Heart right ventricle (tissue), 16 donors: ENCODE measurements around the gene SYT3. TPM values are rescaled to one million over a fixed set of nuclear protein-coding genes. Genes with fewer than 3 reads are reported as not detected.
A peak's percentile ranks its signal among the peaks of the same experiment; 100 is the strongest.

Experiments
- ATAC-seq, 8 donors: fragments of 200-7000 bp; cut with Tn5 transposase; one replicate each; pipeline ENCODE4 v1.9.1; 2020; ENCODE audit warnings: mild to moderate bottlenecking in 8 of 8, moderate library complexity in 8 of 8, moderate number of reproducible peaks in 1 of 8
- DNase-seq, 2 donors: peaks; one replicate each; pipeline ENCODE4 v3.0.0-alpha.2; 2020
- H3K27ac ChIP-seq, 10 donors: fragments of 200-600 bp; sonication (generic) in 2 of 10; one replicate each; pipeline versions ENCODE4 v1.5.0 to v1.8.0; 2020 to 2022; ENCODE audit warnings: mild to moderate bottlenecking in 3 of 10
- H3K27me3 ChIP-seq, 7 donors: fragments of 200-600 bp; one replicate each; pipeline ENCODE4 v1.8.0; 2021 to 2022; ENCODE audit warnings: mild to moderate bottlenecking in 2 of 7
- H3K36me3 ChIP-seq, 9 donors: fragments of 200-600 bp; sonication (generic) in 1 of 9; one replicate each; pipeline versions ENCODE4 v1.5.0 to v1.8.0; 2020 to 2022; ENCODE audit warnings: mild to moderate bottlenecking in 2 of 9
- H3K4me1 ChIP-seq, 9 donors: fragments of 200-600 bp; sonication (generic) in 1 of 9; one replicate each; pipeline versions ENCODE4 v1.5.0 to v1.8.0; 2020 to 2022; ENCODE audit warnings: mild to moderate bottlenecking in 4 of 9
- H3K4me3 ChIP-seq, 10 donors: fragments of 200-600 bp; sonication (generic) in 2 of 10; one replicate each; pipeline versions ENCODE4 v1.5.0 to v1.8.0; 2020 to 2022; ENCODE audit warnings: mild to moderate bottlenecking in 7 of 10, moderate library complexity in 2 of 10
- H3K9me3 ChIP-seq, 11 donors: fragments of 200-600 bp in 10 of 11; sonication (generic) in 2 of 11; one replicate each; pipeline versions ENCODE4 v1.5.0 to v1.8.0; 2013 to 2022; ENCODE audit warnings: mild to moderate bottlenecking in 2 of 11, control low read depth in 1 of 11, moderate library complexity in 1 of 11
- whole genome bisulfite sequencing, 2 donors: extraction: QIAGEN DNeasy Blood & Tissue Kit; methylation state at CpG; one replicate each; pipeline ENCODE4 v1.1.7; 2013; ENCODE audit warnings: inconsistent platforms in 1 of 2; 5-methylcytosine and 5-hydroxymethylcytosine counted together
- intact Hi-C, 10 donors: fragments of 100-400 bp; cut with DNase I; formaldehyde crosslinking; loops; one replicate each; pipeline versions ENCODE4 v1.11.1 to v1.14.2; 2022
- polyA plus RNA-seq, 2 donors: library from polyadenylated mRNA; stranded (reverse); fragments of 200-250 nt; gene quantifications; one replicate each; pipeline ENCODE4 v1.2.3, GENCODE V29; 2013
- total RNA-seq, 10 donors: library from RNA; stranded (reverse); fragmentation: NEBNext Ultra II Directional in 3 of 10; extraction: Animal tissue kit (Norgen Biotek cat#: 25700) in 3 of 10; gene quantifications; one replicate each; pipeline versions ENCODE4 v1.2.1 to v1.2.4, GENCODE V29; 2021 to 2023
- TF ChIP-seq, protein P1 (sequence below), 9 donors: fragments of 200-600 bp; sonication (generic) in 2 of 9; IDR thresholded peaks; one replicate each; pipeline versions ENCODE4 v1.5.0 to v1.8.0; 2021 to 2022; ENCODE audit warnings: antibody characterized with exemption in 9 of 9, mild to moderate bottlenecking in 5 of 9, moderate library complexity in 1 of 9
- donor health status: Arrhythmogenic right ventricular cardiomyopathy.
- donor health status: ischemic (EF 13 %, LVEDD 7.1; RV severe dilation, severe dysfunction).
- donor health status: healthy with polysubstance abuse.
- donor health status: DM: no; HTN: yes; CAD: no.
- donor health status: DM: no; HTN: no; CAD: no.
- donor health status: ischemic (EF 25% LVEDD 6.9; RV normal size, moderate dysfunction).
- donor health status: ischemic (EF 25% LVEDD 5.7; RV mildly dilated, moderate dysfunction).
- donor health status: healthy.
- donor health status: DM: yes; HTN: yes; CAD: no.
- donor health status: Ischemic cardiomyopathy.
- donor health status: ischemic (EF 35%, LVEDD 5.7; RV mildly dilated, moderate dysfunction).
- donor health status: nonischemic (EF 11% LVEDD 7.7; RV severe dilation, severe dysfunction).
- donor health status: DM: yes; HTN: yes; CAD: no.
- donor health status: PGD.
- donor health status: ischemic (EF 29% LVEDD 5.4; RV normal size, mild dysfunction).
- donor health status: nonischemic (EF 23%, LVEDD 6.1; RV moderate dilation, normal function).

SYT3 gene
- total and polyA plus RNA-seq, 12 donors = 0.04 to 0.49 (median 0.25) TPM; not detected in 8

DNA sequence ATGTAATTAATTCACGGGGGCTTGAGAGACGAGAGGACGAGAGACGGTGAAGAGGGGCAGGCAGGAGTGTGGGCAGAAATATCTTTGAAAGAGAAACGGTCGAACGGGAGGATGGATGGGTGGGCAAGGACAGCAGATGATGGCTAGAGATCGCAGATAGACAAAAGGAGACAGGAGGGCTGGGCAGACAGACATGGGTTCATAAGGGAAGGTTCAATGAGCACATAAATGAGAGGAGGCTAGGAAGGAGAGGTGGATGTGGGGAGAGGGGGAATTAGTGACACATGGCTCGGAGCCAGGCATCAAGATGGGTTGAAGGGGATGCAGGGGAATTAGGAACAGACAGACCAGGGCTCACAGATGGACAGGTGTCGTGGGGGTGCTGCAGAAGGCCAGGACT is 1.1 kb downstream of the SYT3 start:
- DNase-seq (no peak), ATAC-seq (peak in 1 of 8 donors; percentile 14)
- Histone ChIP-seq H3K27me3 (peaks cover 0 to 77% (median 63%) of the 10 kb centered on the region in 7 donors), H3K4me3 (peak overlapping the region in 3 of 10 donors; percentile 50 to 61 (median 51)), H3K4me1 (peaks cover 0 to 8% (median 4%) of the 10 kb centered on the region in 9 donors), H3K36me3 (no peaks in the 10 kb centered on the region), H3K9me3 (peaks cover 0 to 21% (median 13%) of the 10 kb centered on the region in 11 donors), H3K27ac (no peak overlapping the region)
- intact Hi-C loops = no loop called here
- WGBS, 2 donors = 44% methylated on average over 10 of the region's 10 CpGs
- TF ChIP-seq, protein P1, sequence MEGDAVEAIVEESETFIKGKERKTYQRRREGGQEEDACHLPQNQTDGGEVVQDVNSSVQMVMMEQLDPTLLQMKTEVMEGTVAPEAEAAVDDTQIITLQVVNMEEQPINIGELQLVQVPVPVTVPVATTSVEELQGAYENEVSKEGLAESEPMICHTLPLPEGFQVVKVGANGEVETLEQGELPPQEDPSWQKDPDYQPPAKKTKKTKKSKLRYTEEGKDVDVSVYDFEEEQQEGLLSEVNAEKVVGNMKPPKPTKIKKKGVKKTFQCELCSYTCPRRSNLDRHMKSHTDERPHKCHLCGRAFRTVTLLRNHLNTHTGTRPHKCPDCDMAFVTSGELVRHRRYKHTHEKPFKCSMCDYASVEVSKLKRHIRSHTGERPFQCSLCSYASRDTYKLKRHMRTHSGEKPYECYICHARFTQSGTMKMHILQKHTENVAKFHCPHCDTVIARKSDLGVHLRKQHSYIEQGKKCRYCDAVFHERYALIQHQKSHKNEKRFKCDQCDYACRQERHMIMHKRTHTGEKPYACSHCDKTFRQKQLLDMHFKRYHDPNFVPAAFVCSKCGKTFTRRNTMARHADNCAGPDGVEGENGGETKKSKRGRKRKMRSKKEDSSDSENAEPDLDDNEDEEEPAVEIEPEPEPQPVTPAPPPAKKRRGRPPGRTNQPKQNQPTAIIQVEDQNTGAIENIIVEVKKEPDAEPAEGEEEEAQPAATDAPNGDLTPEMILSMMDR (IDR thresholded peaks at IDR 0.05) = no peak

DNA sequence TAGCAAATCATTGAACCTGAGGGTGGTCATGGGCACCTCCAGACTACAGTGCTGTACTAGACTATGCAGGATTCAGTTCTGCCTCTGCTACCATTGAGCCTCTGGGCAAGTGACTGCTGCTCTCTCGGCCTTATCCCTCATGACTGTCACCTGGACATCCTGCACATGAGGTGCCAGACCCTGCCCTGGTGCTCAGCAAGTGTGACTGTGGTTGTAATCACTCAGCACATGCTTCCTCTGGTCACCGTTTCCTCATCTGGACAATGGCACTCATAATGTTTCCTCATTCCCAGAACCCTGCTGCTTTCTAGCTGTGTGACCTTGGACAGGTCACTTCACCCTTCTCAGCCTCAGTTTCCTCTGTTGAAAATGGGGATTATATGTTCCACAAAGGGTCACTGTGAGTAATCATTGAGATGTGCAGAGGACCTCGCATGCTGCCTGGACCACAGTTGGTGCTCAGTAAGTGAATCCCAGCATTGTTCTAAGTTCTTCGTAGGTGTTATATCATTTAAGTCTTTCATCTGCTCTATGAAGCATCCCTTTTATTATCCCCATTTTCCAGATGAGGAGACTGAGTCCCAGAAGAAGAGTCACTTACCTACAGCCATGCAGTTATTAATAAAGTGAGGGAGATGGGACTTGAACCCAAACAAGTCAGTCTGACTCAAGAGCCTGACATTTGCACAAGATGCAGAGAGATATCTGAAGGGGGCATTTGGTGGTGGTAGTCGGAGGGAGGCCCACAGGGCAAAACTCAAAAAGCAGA is 3.2 kb downstream of the SYT3 start:
- TF ChIP-seq, protein P1 (IDR thresholded peaks at IDR 0.05) = no peak
- peaks cover 0 to 68% (median 52%) of the 10 kb centered on the region in 7 donors for H3K27me3 ChIP-seq
- ATAC-seq = no peak
- DNase-seq = no peak
- no peak overlapping the region for H3K27ac ChIP-seq
- intact Hi-C loops = no loop called here
- H3K4me1 ChIP-seq = peaks cover 0 to 8% (median 4%) of the 10 kb centered on the region in 9 donors
- no peak overlapping the region for H3K4me3 ChIP-seq
- H3K9me3 ChIP-seq = peaks cover 0 to 37% (median 22%) of the 10 kb centered on the region in 11 donors
- no peaks in the 10 kb centered on the region for H3K36me3 ChIP-seq
- WGBS, 2 donors = 67 to 68% methylated on average over 5 of the region's 5 CpGs

DNA sequence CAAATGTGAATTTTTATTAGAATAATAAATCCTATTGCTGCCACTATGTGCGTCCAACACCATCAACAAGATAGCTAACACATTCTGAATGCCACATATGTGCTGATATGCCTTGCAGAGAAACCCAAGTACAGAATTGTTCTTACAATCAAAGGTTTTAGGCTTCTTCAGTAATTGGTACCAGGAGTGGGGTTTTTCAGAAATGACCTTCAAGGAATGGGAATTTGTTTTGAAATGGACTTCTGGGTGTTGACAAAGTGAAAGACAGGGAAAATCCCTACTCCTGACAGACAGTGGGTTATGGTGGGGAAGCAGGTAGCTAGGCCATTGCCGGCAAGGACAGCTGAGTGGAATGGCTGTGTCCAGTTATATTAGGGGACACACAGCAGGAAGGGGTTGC is 5.7 kb downstream of the SYT3 start:
- DNase-seq = no peak
- Histone ChIP-seq H3K27ac (no peak overlapping the region), H3K27me3 (peaks cover 0 to 56% (median 29%) of the 10 kb centered on the region in 7 donors), H3K4me1 (peaks cover 0 to 2% (median 0%) of the 10 kb centered on the region in 9 donors), H3K9me3 (peaks cover 0 to 37% (median 22%) of the 10 kb centered on the region in 11 donors), H3K36me3 (no peaks in the 10 kb centered on the region), H3K4me3 (no peak overlapping the region)
- 98 to 99% methylated on average over 2 of the region's 2 CpGs for WGBS, 2 donors
- TF ChIP-seq, protein P1 (IDR thresholded peaks at IDR 0.05) = no peak
- intact Hi-C loops = no loop called here
- ATAC-seq = no peak

DNA sequence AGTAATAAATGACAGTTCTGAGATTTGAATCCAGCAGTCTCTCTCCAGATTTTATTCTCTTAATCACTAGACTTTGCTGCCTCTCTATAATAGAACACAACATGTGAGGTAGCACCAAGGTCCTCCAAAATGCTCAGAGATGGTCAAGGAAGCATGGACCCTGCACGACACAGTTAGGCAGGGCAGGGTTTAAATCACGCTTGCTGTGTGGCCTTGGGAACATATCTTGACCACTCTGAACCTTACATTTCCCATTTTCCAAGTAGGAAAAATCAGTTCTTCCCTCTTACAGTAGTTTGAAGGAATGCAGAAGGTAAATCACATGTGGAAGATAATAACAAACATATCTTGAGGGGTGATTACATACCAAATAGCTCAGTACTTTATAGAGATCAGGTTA is 6.3 kb downstream of the SYT3 start:
- peaks cover 0 to 50% (median 23%) of the 10 kb centered on the region in 7 donors for H3K27me3 ChIP-seq
- no peak for ATAC-seq

More for the DNA sequence above, 6.3 kb downstream of the SYT3 start:
- Histone ChIP-seq H3K27ac (no peak overlapping the region), H3K9me3 (peaks cover 0 to 37% (median 22%) of the 10 kb centered on the region in 11 donors), H3K4me1 (no peaks in the 10 kb centered on the region), H3K36me3 (no peaks in the 10 kb centered on the region), H3K4me3 (no peak overlapping the region)
- TF ChIP-seq, protein P1 (IDR thresholded peaks at IDR 0.05) = no peak
- no peak for DNase-seq
- 72 to 84% methylated on average over 2 of the region's 2 CpGs for WGBS, 2 donors
- intact Hi-C loops = no loop called here
